AG04449 (cell line): ENCODE results near the gene CGB2.
A peak's percentile ranks its signal among the peaks of the same experiment; 100 is the strongest.
"Not testable (repeated sequence)": the region's sequence is repeated elsewhere in the genome, so short reads cannot be mapped to it uniquely, and the experiment has no call there.

Source experiments
- CTCF ChIA-PET: fragments of 350-600 bp; formaldehyde crosslinking; extraction: SDS; loops from one replicate; lab custom pipeline; 2021; ENCODE audit warnings: antibody characterized with exemption; lab: Yijun Ruan, JAX
- POLR2A ChIA-PET: fragments of 400-600, 350-600 bp; formaldehyde crosslinking; extraction: SDS; loops from one replicate; lab custom pipeline; 2020; ENCODE audit warnings: antibody characterized with exemption, inconsistent platforms; lab: Yijun Ruan, JAX
- DNase-seq: peaks from one replicate; pipeline ENCODE4 v3.0.0-alpha.2; 2010; ENCODE audit warnings: low read depth, low spot score
- H3K4me3 ChIP-seq: 2 replicates; pipeline ENCODE4 v1.5.1; 2011; ENCODE audit warnings: low read depth, mild to moderate bottlenecking, control low read depth, low read length
- TF ChIP-seq, protein P1 (sequence below): IDR thresholded peaks from one replicate; pipeline ENCODE4 v1.5.1; 2011; ENCODE audit warnings: mild to moderate bottlenecking, moderate library complexity, low read length, control low read depth, inconsistent platforms; ENCODE audit not compliant: insufficient read depth; ENCODE audit errors: missing control alignments

Gene CGB2

GRCh38 chr19:49069026-49069425 is 37.3 kb downstream of the CGB2 start:
- ChIA-PET CTCF (interaction anchor here (0.9 to 3.0 kb wide), 12 partner anchors 8 to 232 kb away, joined by 3 to 15 read pairs (median 4); partner anchors contain the start of gene CGB7), POLR2A (interaction anchor here (1.0 kb wide), 1 partner anchor 69 kb away, joined by 3 read pairs; no protein-coding TSS in a partner anchor)
- TF ChIP-seq, protein P1, sequence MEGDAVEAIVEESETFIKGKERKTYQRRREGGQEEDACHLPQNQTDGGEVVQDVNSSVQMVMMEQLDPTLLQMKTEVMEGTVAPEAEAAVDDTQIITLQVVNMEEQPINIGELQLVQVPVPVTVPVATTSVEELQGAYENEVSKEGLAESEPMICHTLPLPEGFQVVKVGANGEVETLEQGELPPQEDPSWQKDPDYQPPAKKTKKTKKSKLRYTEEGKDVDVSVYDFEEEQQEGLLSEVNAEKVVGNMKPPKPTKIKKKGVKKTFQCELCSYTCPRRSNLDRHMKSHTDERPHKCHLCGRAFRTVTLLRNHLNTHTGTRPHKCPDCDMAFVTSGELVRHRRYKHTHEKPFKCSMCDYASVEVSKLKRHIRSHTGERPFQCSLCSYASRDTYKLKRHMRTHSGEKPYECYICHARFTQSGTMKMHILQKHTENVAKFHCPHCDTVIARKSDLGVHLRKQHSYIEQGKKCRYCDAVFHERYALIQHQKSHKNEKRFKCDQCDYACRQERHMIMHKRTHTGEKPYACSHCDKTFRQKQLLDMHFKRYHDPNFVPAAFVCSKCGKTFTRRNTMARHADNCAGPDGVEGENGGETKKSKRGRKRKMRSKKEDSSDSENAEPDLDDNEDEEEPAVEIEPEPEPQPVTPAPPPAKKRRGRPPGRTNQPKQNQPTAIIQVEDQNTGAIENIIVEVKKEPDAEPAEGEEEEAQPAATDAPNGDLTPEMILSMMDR: no peak
- no peak for DNase-seq
- H3K4me3 ChIP-seq: no peak overlapping the region

GRCh38 chr19:49070416-49070815 is 38.7 kb downstream of the CGB2 start:
- no peak for DNase-seq
- TF ChIP-seq, protein P1: no peak
- no peak overlapping the region for H3K4me3 ChIP-seq
- POLR2A ChIA-PET: interaction anchor here (0.7 kb wide), 1 partner anchor 78 kb away, joined by 3 read pairs; no protein-coding TSS in a partner anchor
- CTCF ChIA-PET: interaction anchor here (0.9 to 3.0 kb wide), 8 partner anchors 9 to 156 kb away, joined by 3 to 15 read pairs (median 6); no protein-coding TSS in a partner anchor

DNA sequence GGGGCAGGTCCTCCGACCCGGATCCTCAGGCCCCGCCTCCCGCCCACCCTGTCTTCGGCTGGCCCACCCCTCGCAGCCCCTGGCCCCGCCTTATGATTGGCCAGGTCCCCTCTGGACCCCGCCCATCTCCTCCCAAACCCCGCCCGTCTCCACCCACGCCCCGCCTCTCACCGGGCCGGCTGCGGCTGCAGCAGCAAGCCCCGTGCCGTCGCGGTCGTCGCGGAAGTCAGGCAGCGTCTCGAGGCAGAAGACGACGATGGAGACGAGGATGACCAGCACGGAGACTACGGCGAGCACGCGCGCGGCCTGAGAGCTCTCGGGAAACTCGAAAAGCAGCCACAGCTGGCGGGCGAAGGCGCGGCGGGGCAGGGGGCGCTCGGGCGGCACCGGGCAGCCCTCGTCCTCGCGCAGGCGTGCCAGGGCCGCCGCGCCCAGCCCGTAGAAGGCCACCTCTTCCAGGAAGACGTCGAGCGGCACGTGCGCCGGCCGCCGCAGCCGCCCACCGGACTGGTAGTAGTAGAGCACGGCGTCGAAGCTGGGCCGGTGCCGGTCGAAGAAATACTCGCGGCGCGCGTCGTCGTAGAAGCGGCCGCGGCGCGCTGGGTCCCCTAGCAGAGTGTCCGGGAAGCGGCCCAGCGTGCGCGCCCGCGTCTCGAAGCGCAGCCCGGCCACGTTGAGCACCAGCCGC is 40.3 kb downstream of the CGB2 start:
- ChIA-PET CTCF (interaction anchor here (1.1 to 3.0 kb wide), 4 partner anchors 72 to 136 kb away, joined by 5 to 30 read pairs (median 10); partner anchors contain the start of genes GYS1 and RUVBL2), POLR2A (interaction anchor here (1.4 kb wide), 1 partner anchor 79 kb away, joined by 5 read pairs; the partner anchor contains the start of genes GYS1 and RUVBL2)
- peak overlapping the region; percentile 12; the same call in 1 of the 2 replicates for H3K4me3 ChIP-seq
- TF ChIP-seq, protein P1: no peak
- DNase-seq: no peak

- ChIA-PET CTCF (interaction anchor here (0.7 to 3.2 kb wide), 22 partner anchors 8 to 291 kb away, joined by 3 to 30 read pairs (median 7); partner anchors contain the start of genes GYS1, LIN7B and RUVBL2), POLR2A (no interaction called here)
- TF ChIP-seq, protein P1: peak; percentile 34
- H3K4me3 ChIP-seq: no peak overlapping the region
- DNase-seq: no peak
Observed at GRCh38 chr19:49073514-49074378, 42.1 kb downstream of the CGB2 start.

GRCh38 chr19:49074869-49075268 is 43.2 kb downstream of the CGB2 start:
- ChIA-PET POLR2A (interaction anchor here (0.5 kb wide), 1 partner anchor 610 kb away, joined by 3 read pairs; no protein-coding TSS in a partner anchor), CTCF (interaction anchor here (0.9 to 3.2 kb wide), 17 partner anchors 9 to 150 kb away, joined by 3 to 30 read pairs (median 9); partner anchors contain the start of genes GYS1, LIN7B and RUVBL2)
- not testable (repeated sequence) for H3K4me3 ChIP-seq, DNase-seq
- TF ChIP-seq, protein P1: peak; percentile 57
